NCI-H510A (cell line): Measurements from ENCODE around the gene UBL4A.
A peak's percentile ranks its signal among the peaks of the same experiment; 100 is the strongest.

Experiments
- DNase-seq: peaks from one replicate; lab custom pipeline; 2025; lab: John Stamatoyannopoulos, UW

Gene UBL4A

DNA sequence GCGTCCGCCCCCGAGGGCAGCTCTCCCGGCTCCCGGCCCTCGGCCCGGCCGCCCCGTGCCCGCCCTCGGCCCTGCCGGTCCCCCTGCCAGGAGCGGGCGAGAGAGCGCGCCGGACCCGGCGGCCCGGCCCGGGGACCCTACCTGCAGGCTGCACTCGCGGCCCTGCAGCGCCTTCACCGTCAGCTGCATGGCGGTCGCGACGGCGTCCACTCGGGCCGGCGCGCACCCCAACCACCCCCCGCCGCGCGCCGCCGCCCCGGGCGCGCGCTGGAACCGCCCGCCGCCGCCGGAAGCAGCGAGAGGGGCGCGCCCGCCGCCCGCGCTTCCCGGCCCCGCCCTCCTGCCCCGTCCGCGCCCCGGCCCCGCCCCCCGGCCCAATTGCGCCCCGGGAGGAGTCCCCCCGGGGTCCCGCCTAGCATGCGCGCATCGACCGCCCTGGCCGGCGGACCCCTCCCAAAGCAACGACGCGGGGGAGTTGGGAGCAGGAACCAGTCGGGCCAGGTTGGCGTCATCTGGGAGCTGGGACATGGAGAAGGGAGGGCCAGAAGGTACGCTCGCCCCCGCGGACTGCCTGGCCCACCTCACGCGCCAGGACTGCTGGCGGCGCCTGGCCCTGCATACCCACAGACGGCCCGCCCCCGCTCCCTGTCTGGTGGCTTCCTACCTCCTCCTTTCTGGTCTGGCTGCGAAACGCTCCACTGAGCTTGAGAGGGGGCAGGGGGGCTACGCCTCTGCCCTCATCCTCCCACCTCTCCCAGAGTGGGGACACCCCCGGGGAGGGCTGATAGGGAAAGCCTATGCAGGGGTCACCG is at the start of gene UBL4A:
Gene UBL4A, minus strand, starts transcription at position 220 of the 812 bp plus-strand sequence. Its CDS starts 31 bp downstream, at position 189.
- DNase-seq, result peak; percentile 35

GRCh38 chrX:154535892-154536291 is 49.5 kb upstream of the UBL4A start:
- DNase-seq, result no peak

- peak; percentile 63 for DNase-seq
These were observed 48.3 kb upstream of the UBL4A start for GRCh38 chrX:154534526-154535322.

DNA sequence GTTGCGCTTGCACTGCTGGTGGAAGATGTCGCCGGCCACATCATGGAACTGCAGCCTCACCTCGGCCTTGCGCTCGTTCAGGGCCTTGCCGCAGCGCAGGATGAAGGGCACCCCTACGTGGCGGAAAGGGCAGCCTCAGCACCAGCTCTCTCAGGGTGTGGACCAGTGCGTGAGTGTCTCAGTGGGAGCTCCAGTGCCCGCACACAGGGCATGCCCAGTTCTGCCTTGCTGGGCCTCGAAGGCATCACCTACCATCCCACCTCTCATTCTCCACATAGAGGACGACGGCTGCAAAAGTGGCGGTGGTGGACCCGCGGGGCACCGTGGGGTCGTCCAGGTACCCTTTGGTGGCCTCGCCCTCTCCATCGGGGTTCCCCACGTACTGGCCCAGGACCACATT is 46.3 kb upstream of the UBL4A start:
- no peak for DNase-seq

DNA sequence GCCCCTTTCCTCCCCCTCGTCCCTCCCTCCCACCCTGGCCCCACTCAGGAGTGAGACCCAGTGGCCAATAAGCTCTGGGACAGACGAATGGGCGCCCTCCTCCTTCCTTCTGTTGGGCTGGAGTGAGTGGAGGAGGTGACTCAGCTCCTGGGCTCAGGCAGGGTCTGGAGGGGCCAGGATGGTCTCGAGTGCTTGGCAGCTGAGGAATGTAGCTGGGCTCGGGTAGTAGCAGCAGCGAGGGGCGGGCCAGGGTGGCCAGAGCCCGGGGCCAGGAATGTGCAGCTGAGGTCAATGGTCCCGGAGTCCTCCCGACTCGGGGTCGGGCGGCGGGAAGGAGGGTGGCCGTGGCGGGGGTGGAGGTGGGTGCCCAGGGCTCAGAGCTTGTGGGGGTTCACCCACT is 45.2 kb upstream of the UBL4A start:
- no peak for DNase-seq

DNA sequence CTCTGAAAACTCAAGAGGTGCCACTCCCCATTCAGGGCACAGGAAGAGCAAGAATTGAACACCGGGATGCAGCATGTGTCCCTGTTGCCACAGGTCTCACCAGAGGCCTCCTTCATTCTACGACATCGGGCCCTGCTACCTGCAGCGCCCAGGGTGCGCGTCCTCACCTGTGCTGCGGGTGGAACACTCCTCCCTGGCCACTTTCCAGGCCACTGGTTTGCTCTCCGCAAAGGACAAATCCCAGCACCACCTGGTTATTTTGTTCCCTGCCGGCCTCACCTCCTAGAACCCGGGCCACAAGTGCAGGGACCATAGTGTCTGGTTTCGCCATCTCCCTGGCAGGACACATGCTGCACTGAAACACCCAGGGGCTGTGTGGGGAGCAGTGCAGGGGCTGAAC is 43.9 kb upstream of the UBL4A start:
- DNase-seq, result no peak

DNA sequence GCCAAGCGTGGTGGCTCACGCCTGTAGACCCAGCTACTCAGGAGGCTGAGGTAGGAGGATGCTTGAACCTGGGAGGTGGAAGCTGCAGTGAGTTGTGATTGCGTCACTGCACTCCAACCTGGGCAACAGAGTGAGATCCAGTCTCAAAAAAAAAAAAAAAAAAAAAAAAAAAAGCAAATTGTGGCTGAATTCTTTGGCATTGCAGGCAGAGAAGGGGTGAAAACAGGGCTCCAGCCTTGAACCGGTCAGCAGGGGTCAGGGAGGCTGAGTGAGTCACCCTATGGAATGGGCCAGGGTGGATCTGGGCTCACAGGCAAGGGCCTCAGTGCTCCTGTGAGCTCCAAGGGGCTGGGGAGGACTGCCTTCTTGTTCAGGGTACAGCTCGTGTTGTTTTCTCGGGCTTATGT is 42.8 kb upstream of the UBL4A start:
- no peak for DNase-seq

GRCh38 chrX:154526901-154527675 is 40.7 kb upstream of the UBL4A start:
- DNase-seq, result peak; percentile 53

DNA sequence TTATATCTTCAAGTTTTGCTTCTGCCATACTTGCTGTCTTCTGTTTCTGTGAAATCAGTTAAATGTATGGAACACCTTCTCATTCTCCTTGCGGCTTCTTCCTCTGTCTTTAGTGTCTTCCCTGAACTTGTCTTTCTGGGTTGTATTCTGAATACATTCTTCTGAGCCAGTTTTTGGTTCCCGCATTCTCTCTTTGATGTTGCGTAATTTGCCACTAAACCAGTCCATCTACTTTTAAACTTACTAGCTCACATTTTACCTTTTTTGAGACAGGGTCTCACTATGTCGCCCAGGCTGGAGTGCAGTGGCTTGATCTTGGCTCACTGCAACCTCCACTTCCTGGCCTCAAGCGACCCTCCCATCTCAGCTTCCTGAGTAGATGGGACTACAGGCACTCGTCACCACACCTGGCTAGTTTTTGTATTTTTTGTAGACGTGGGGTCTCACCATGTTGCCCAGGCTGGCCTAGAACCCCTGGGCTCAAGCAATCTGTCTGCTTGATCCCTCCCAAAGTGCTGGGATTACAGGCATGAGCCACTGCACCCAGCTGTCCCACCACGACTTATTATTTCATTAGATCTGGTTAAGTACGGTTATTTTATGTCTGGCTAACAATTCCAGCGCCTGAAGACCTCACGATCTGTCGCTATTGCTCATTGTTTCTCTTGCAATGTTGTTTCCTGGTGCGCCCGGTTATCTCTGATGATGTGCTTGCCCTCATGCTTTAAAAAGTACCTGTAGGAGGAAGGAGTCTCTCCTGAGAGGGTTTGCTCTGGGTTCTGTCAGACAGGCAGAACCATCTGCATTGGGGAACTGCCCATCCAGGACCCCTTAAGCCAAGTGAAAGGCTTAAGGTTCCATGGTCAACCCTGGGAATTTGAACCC is 39.4 kb upstream of the UBL4A start:
- DNase-seq, result no peak

DNA sequence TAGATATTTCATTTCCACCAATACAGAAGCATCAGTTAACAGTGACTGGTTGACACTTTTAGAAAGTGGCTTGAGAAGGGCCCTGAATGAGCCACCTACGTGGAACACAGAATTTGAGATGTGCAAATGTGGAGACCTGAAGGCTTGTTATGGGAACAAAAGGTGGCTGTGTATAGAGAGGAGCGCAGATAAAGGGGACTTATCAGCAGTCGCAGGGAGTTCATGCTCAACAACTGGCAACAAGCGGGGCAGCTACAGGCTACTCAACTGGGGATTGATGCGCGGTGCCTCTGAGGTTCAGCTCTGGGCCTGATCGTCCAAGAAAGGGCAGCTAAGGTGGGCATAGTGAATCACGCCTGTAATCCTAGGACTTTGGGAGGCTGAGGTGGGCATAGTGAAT is 33.0 kb upstream of the UBL4A start:
- no peak for DNase-seq

DNA sequence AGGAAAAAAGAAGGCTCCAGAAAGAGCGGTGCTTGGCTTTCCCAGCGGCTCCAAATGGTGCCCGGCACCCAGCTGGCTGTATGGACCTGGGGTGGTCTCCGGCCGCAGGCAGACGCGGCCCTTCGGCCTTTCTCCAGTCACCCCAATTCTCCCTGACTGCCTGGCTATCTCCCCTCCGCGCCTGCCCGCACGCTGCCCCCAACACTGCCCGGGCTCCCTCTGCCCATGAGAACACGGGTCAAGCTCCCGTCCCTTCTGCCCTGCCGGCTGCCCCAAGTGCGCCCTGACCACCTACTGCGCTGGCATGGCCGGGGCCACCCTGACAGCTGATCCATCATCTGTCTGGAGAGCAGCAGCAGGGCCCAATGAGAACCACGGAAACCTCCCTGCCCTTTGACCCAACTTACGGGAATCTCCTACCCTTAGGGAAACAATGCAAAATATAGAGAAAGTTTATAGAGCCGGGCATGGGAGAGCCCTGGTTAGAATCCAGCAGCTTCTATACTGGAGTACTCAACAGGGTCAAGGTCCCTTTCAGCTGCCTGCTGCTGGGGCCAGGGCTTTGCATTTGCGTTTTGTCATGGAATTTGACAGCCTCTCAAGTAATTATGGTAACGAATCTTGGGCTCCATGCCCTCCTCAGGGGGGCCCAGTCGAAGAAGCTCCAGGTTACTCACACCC is 30.8 kb upstream of the UBL4A start:
- DNase-seq, result no peak

DNA sequence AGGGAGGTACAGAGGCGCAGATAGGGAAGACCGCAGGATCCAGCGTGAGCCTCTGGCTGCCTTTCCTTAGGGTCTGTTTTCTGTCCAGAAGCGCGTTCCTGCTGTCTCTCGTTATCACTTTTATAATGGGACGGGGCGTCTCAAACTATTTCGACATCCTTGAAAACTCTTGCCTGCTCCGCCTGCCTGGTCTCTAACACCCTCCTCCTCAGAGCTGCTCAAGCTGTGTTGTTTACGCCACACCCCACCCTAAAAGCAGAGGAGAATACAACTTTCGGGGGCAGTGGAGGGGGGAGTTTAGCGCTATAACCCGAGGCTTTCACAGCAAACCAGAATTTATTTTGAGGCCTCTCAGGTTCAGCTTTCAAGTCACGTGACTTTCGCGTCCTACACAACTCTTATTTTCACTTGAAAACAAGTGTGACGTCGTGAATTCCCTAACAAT is 30.3 kb upstream of the UBL4A start:
- DNase-seq, result no peak

DNA sequence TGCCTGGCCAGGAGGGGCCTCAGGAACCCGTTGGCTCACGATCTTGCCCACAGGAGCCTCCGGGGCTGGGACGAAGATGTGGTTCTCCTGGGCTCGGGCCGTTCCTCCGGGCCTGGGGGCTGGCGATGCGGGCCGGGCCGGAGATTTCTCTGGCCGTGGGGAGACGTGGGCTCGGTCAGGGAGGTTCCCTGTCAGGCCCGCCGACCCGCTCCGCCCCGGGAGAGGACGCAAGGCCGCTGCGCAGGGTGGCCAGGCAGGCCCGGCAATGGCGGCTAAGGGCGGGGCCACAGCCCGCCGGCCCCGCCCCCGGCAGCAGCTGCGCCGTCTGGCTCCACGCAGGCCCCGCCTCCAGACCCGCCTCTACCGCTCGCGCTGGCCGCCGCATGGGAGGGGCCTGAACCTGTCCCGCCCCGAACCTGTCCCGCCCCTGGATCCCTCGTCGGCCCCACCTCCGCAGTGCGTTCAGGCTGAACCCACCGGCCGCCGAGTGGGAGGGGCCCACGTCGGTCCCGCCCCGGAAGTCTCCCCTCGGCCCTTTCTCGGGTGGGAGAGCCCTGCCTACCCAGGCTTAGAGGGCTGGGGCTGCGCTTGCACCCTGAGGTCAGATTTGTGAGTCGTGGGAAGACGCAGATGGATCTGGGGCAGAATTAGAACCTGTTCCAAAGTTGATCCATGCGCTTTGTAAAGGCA is 29.7 kb upstream of the UBL4A start, which contains the start of gene FAM3A:
Gene FAM3A, minus strand, starts transcription at position 267 of the 690 bp plus-strand sequence. CDS start 460 bp downstream, outside the sequence.
- DNase-seq, result peak; percentile 73

GRCh38 chrX:154515090-154515965 is 28.9 kb upstream of the UBL4A start:
- DNase-seq, result peak; percentile 33

DNA sequence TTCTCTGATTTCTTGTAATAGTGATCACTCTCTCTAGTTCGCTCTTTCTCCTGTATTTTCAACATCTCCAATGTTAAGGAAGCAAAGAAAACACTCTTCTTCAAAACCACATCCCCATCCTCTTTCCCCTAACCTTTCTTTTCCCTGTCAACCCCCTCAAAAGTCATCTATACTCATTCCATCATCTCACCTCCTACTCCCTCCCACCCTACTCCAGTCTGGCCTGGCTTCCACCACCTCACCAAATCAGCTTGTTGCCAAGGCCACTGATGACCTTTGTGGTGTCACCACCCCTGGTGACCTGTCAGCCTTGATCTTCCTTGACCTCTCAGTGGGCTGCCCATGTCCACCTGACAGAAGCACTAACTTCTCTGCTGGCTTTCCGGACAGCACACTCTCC is 27.3 kb upstream of the UBL4A start:
- DNase-seq, result no peak

GRCh38 chrX:154512879-154513553 is 26.6 kb upstream of the UBL4A start:
- no peak for DNase-seq

DNA sequence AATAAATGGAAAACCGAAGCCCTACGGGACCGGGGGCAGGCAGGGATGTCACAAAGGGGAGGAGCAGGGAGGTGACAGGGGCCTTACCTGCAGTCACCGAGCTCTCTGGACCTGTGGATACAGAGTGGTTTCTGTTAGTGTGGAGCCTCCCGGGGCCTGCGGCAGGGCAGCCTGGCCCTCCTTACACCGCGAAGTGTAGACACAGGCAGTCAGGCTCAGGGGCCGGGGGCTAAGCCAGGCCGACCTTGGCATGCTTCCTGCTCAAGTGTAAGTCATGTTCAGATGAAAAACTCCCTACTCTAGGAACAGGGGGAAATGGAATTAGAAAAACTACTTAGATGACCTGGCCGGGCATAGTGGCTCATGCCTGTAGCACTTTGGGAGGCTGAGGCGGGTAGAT is 25.3 kb upstream of the UBL4A start:
- DNase-seq, result no peak

DNA sequence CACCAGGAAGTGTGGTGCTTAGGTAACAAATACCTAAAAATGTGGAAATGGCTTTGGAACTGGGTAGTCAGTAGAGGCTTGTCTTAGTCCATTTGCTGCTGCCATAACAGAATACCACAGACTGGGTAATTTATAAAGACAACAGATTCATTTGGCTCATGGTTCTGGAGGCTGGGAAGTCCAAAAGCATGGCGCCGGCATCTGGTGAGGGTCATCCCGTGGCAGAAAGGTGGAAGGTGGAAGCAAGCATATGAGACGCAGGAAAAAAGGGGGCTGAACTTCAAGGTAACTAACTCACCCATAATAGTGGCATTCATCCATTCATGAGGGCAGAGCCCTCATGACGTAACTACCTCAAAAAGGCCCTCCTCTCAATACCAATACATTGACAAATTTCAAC is 23.0 kb upstream of the UBL4A start:
- no peak for DNase-seq

- no peak for DNase-seq
These were observed 21.9 kb upstream of the UBL4A start for GRCh38 chrX:154508384-154508745.
